Measurements from ENCODE around the gene SPAG16.
"Not testable (repeated sequence)": the region's sequence is repeated elsewhere in the genome, so short reads cannot be mapped to it uniquely, and the experiment has no call there.

SPAG16 gene

DNA sequence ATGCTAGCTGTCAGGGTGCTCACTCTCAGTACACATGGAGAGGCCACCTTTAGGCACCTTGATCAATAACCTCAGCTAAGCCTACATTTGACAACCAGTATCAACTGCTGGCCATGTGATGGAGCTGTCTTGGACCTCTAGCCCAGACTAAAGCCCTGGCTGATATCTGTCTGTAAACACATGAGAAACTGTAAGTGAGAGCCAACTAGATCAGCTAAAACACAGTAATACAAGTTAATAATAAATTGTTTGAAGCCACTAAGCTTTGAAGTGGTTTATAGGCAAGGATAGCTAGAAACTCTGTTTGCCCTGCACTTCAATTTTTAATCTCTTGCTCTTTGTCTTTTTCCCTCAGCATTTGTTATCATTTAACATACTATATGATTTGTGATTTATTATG lies 407.1 kb downstream of the SPAG16 start:
- no peak overlapping the region for H3K4me3 ChIP-seq (ENCODE audit: low read depth, low read length)
- DNase-seq (ENCODE audit: low read depth): no peak
- no peak for TF ChIP-seq MYC (IDR thresholded peaks at IDR 0.05; ENCODE audit: low read depth, low read length)
- TF ChIP-seq, protein P1, sequence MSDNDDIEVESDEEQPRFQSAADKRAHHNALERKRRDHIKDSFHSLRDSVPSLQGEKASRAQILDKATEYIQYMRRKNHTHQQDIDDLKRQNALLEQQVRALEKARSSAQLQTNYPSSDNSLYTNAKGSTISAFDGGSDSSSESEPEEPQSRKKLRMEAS (IDR thresholded peaks at IDR 0.05; ENCODE audit: low read depth, low read length): no peak

DNA sequence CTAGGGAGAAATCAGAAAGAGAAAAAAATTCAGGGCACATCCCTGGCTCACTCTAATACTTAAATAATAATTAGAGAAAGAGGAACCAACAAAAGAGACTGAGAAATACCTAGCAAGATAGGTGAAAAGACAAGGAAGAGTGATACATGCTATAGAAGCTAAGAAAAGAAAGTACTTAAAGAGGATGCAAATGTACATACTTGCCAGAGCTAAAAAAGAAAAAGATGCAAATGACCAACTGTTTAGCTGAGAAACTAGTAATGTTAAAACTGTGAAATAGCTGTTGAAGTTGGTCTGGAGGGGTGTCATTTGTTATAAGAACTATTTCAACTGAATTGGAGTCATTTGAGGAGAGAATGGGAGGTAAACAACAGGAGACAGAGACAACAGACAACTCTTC lies 412.2 kb downstream of the SPAG16 start:
- TF ChIP-seq POLR2A (IDR thresholded peaks at IDR 0.05; ENCODE audit: extremely low read depth, insufficient read length) (no peak), MYC (IDR thresholded peaks at IDR 0.05; ENCODE audit: low read depth, low read length) (no peak)
- TF ChIP-seq, protein P2, sequence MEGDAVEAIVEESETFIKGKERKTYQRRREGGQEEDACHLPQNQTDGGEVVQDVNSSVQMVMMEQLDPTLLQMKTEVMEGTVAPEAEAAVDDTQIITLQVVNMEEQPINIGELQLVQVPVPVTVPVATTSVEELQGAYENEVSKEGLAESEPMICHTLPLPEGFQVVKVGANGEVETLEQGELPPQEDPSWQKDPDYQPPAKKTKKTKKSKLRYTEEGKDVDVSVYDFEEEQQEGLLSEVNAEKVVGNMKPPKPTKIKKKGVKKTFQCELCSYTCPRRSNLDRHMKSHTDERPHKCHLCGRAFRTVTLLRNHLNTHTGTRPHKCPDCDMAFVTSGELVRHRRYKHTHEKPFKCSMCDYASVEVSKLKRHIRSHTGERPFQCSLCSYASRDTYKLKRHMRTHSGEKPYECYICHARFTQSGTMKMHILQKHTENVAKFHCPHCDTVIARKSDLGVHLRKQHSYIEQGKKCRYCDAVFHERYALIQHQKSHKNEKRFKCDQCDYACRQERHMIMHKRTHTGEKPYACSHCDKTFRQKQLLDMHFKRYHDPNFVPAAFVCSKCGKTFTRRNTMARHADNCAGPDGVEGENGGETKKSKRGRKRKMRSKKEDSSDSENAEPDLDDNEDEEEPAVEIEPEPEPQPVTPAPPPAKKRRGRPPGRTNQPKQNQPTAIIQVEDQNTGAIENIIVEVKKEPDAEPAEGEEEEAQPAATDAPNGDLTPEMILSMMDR (IDR thresholded peaks at IDR 0.05; ENCODE audit: low read depth, low read length): no peak
- TF ChIP-seq, protein P1 (IDR thresholded peaks at IDR 0.05; ENCODE audit: low read depth, low read length): no peak
- DNase-seq (ENCODE audit: low read depth): no peak

DNA sequence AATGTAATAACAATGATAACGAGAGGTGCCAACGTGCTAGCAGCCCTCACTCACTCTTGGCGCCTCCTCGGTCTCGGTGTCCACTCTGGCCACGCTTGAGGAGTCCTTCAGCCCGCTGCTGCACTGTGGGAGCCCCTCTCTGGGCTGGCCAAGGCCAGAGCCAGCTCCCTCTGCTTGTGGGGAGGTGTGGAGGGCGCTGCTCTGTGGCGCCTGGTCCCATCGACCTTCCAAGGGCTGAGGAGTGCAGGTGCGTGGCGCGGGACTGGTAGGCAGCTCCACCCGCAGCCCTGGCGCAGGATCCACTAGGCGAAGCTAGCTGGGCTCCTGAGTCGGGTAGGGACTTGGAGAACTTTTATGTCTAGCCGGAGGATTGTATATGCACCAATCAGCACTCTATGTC lies 417.1 kb downstream of the SPAG16 start:
- not testable (repeated sequence) for DNase-seq (ENCODE audit: low read depth); H3K4me3 ChIP-seq (ENCODE audit: low read depth, low read length)

More for the DNA sequence above, 412.2 kb downstream of the SPAG16 start:
- H3K4me3 ChIP-seq (ENCODE audit: low read depth, low read length): no peak overlapping the region

DNA sequence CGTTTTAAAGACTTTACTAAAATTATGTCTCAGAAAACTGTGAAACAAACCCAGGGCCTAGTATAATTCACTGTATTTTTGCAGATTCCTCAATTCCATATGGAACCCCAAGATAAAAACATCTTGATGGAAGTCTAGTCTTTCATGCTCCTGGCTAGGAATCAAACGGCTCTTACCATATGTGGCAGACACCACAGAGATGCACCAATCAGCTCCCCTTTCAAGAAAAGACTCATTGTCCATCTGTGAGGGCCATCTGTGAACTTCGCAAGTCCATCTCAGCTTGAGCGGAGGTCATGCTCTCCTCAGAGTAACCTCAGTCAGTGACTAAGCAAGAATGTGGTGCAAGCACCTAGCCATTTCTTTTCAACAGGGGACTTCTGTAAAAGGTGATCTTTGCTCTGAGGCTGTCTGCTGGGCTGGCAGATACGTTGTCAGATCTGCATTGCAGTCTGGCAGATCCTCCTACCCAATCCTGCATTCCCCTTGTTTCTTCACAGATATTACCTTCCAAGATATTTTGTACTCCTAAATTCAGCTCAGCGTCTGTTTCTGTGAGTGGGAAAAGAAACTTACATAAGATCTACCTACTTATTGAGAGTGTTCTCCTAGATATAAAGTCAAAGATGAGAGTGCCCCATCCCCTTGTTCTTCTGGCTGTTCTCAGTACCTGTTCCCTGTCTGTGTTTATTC lies 419.3 kb downstream of the SPAG16 start:
- no peak overlapping the region for H3K4me3 ChIP-seq (ENCODE audit: low read depth, low read length)
- DNase-seq (ENCODE audit: low read depth): no peak
- TF ChIP-seq MYC (IDR thresholded peaks at IDR 0.05; ENCODE audit: low read depth, low read length): no peak

DNA sequence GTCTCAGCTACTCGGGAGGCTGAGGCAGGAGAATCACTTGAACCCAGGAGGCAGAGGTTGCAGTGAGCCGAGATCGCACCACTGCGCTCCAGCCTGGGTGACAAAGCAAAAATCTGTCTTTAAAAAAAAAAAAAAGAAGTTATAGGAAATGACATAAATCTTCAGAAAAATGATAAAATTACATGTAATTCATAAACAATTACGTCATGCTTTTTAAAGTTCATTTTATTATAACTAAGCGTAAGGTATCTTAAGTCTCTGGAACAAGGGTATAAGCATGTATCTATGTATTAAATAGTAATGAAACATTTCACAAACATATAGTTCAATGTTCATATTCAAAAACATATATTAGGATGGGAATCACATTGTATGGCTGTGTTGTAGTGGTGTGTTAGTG lies 425.9 kb downstream of the SPAG16 start:
- no peak overlapping the region for H3K4me3 ChIP-seq (ENCODE audit: low read depth, low read length)
- TF ChIP-seq POLR2A (IDR thresholded peaks at IDR 0.05; ENCODE audit: extremely low read depth, insufficient read length) (no peak), MYC (IDR thresholded peaks at IDR 0.05; ENCODE audit: low read depth, low read length) (no peak)
- TF ChIP-seq, protein P2 (IDR thresholded peaks at IDR 0.05; ENCODE audit: low read depth, low read length): no peak
- TF ChIP-seq, protein P1 (IDR thresholded peaks at IDR 0.05; ENCODE audit: low read depth, low read length): no peak
- no peak for DNase-seq (ENCODE audit: low read depth)

DNA sequence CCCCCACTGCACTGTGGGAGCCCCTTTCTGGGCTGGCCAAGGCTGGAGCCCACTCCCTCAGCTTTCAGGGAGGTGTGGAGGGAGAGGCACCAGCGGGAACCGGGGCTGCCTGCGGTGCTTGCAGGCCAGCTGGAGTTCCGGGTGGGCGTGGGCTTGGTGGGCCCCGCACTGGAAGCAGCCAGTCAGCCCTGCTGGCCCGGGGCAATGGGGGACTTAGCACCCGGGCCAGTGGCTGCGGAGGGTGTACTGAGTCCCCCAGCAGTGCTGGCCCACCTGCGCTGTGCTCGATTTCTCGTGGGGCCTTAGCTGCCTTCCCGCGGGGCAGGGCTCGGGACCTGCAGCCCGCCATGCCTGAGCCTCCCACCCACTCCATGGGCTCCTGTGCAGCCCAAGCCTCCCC lies 434.1 kb downstream of the SPAG16 start:
- not testable (repeated sequence) for H3K4me3 ChIP-seq (ENCODE audit: low read depth, low read length)

DNA sequence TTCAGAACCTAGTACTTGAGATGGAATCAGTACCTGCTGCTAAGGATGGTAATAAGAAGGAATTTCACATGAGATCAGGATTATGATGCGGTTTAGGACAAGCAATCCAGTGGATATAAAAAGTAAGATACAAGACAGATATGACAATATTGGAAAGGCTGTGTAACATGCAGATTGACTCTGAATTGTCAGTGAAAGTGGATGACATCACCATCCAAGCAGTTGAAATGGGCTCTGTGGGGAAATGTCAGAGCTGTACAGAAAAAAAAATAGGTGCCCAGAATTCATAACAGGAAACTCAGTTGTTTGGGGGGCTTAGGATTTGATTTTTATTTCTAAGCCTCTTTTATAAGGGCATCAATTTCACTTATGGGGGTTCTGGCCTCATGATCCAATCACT lies 438.3 kb downstream of the SPAG16 start:
- no peak for DNase-seq (ENCODE audit: low read depth)
- H3K4me3 ChIP-seq (ENCODE audit: low read depth, low read length): no peak overlapping the region
- no peak for TF ChIP-seq MYC (IDR thresholded peaks at IDR 0.05; ENCODE audit: low read depth, low read length)
- no peak for TF ChIP-seq POLR2A (IDR thresholded peaks at IDR 0.05; ENCODE audit: extremely low read depth, insufficient read length)
- TF ChIP-seq, protein P2 (IDR thresholded peaks at IDR 0.05; ENCODE audit: low read depth, low read length): no peak
- TF ChIP-seq, protein P1 (IDR thresholded peaks at IDR 0.05; ENCODE audit: low read depth, low read length): no peak

More for the DNA sequence above, 434.1 kb downstream of the SPAG16 start:
- DNase-seq (ENCODE audit: low read depth): not testable (repeated sequence)

DNA sequence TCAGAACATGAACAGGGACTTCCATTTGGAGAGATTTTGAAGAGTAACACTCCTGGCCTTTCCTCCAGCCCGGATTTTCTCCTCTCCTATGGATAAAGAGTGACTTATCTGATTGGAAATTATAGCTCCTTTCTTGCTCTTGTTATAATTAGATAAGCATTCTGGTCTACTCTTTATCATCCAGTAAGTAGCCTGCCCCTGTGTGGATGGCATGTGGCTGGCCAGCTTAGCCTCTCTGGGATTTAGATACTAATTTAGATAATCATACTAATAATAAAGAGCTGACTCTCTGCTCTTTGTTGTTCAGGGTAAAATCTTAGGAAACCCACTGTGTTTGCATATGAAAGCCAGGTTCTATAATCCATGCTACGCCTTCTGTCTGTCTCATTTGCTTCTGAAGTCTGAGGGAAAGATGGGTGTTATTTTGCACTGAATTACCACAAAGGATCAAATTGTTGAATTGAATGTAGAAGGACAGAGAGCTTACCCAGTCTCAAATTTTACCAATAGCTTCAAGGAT lies 438.8 kb downstream of the SPAG16 start:
- no peak overlapping the region for H3K4me3 ChIP-seq (ENCODE audit: low read depth, low read length)
- TF ChIP-seq, protein P2 (IDR thresholded peaks at IDR 0.05; ENCODE audit: low read depth, low read length): no peak
- TF ChIP-seq MYC (IDR thresholded peaks at IDR 0.05; ENCODE audit: low read depth, low read length): no peak
- TF ChIP-seq POLR2A (IDR thresholded peaks at IDR 0.05; ENCODE audit: extremely low read depth, insufficient read length): no peak
- TF ChIP-seq, protein P1 (IDR thresholded peaks at IDR 0.05; ENCODE audit: low read depth, low read length): no peak
- no peak for DNase-seq (ENCODE audit: low read depth)

All from NB4 (cell line).